NCI-H187 treated with DMSO at 0.1 percent for 48 hours (cell line): ENCODE results near the gene COL4A2.
"Not testable (repeated sequence)": the region's sequence is repeated elsewhere in the genome, so short reads cannot be mapped to it uniquely, and the experiment has no call there.

Source experiments
- DNase-seq: peaks from one replicate; lab custom pipeline; 2025; lab: John Stamatoyannopoulos, UW

COL4A2 gene

DNA sequence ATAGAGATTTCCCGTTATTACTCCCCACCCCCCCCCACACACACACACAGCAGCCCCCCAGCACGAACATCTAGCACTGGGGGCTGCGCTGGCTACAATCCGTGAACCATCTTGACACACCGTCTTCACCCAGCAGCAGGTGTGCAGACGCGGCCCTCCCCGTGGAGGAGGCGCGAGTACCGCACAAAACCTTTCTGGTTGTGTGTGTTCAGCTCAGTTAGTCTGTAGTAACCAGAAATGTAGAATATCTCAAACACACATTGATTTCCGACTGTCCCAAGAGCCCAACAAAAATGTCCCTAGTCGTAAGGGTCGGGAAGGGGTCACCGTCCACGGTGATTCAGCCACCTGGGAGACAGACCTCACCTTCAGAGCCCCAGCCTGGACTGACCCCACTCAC, 131.7 kb downstream of the COL4A2 start:
- DNase-seq, result no peak

DNA sequence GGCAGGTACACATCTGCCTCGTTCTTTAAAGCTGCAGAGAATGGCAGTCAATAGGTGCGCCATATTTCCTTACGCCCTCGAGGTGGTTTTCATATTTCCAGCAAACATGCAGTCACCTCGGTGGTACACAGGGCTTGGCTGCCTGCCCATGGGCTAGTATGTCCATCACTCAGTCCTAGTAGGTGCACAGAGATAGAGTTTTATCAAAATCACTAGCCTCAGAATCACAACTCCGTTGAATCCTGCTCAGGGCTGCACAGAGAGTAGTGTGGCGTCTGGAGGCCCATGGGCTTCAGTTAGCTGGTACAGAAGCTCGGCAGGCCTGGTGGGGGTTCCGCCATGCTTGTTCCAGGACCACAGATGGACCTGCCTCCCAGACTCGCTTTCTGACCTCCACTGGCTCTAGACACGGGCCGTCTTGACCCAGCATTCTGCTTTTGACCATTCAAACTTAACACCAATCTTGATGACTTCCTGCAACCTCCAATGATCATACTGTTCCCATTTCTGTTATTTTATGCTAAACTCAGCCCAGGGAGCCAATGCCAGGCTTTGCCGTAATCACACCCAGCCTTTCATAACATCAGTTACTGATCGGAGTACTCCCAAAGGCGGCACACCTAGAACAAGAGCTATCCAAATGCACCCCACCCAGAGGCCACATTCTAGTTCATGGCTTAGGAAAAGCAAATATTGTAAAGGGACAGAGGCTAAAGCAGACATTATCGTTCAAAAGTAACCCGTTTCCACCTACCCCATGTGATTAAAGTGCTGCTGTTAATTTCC, 134.1 kb downstream of the COL4A2 start:
- no peak for DNase-seq

DNA sequence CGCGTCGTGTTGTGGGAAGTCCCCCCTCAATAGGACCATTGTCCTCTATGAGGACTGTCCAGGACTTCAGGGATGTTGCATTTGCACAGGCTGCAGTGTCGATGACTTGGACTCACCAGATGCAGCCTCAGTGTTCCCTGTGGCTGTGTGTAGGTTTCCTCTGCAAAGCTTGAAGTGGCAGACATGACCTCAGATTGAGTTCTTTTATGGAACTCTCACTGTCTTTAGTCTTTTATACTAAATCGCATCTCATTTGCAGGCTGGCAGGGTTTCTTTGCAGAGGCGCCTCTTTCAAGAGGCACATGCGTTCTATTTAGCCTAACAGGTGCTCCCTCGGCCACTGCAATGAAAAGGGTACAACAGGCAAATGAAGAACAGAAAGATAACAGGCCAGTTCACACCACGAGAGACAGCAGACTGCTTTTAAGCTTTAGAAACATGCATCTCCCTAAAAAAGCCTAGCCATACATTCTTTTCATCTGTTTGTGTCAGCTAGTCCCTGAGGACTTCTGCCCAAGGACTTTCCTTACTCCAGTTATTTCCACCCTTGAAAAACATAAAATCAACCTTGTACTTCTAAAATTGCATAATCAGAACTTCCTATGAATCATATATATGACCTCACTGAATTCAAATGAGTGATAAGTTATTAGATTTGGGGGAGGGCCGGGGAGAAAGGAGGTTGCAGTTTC, 136.0 kb downstream of the COL4A2 start:
- no peak for DNase-seq

DNA sequence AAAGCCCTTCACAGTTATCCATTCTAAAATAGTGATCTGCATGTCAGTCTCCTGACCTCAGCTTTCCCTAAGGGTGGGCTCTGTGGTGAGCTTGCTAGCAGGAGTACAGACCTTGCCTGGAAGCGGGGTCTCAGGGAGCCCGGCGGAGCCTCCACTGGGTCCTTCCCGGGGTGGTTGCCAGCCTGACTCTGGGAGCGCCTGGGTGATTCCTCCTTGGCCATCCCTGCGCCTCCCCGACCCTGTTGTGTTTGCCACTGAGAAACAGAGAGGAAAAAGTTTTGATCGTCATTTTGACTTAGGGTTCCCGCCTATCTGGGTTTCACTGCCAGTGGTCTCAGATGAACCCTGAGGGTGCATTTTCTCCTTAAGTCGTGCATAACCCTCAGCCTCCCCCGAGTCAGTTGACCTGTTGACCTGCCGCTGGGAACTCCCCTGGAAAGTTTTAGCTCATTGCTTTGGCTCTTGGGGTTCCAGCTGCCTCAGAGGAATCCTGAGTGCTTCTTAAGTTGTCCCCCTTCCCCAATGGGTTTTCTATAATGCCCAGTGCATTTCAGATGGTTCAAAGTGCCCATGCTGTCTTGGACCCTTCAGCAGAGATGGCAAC, 136.6 kb downstream of the COL4A2 start:
- DNase-seq, result no peak

GRCh38 chr13:110444226-110444653, 137.2 kb downstream of the COL4A2 start:
- DNase-seq, result no peak

DNA sequence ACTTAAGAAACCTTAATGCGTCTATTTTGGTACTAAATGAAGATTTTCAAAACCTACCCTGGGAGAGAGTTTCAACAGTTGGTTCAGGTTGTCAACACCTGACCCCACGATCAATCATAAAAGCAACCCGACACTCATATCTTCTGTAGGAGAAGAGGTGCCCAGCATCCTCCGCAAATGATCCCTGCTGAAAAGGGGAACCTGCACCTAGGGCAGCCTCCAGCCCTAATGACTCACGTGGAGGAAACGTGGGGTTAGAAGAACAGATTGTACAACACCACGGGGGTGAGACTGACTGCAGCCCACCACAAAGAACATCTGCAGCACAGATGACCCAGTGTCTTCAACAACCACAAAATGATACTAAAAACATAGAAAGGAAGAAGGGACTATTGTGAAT, 138.1 kb downstream of the COL4A2 start:
- no peak for DNase-seq

GRCh38 chr13:110445722-110446574, 138.9 kb downstream of the COL4A2 start:
- DNase-seq, result no peak

DNA sequence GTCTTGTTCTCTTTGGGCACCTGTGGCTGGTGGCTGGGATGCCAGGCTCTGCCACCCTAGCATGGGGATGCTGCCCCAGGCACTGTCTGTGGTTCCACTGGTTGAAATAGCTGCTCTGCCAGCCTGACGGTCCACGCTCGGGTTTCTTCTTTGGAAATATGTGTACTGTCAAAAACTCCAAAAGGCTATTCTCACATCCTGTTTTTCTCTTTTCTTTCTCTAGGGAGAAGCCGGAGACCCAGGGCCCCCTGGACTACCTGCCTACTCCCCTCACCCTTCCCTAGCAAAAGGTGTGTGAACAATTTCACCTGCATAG, 139.4 kb downstream of the COL4A2 start:
- no peak for DNase-seq

DNA sequence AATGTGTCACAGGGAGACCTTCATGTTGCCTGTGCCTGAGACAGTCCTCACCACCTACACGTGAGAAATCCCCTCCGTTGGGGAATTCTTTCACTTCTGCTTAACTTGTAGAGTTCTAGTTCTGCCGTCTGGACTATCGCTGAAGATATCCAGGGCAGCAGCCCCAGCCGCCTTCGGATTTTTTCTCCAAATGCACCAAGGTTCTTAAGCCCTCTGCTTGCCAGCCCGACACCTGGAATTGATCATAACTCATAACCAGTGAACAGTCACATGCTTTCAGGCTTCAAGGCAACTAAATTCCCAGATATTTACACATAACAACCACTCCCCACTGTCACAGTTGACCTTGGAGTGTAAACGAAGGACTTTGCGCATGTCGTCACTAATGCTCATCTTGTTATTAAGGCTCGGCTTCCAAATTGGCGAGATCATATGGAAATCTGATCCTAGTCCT, 140.0 kb downstream of the COL4A2 start:
- DNase-seq, result no peak

- DNase-seq, result no peak
These were observed 140.7 kb downstream of the COL4A2 start for GRCh38 chr13:110447801-110448200.

- no peak for DNase-seq
These were observed 141.1 kb downstream of the COL4A2 start for GRCh38 chr13:110448230-110448629.

GRCh38 chr13:110448677-110449076, 141.6 kb downstream of the COL4A2 start:
- no peak for DNase-seq

GRCh38 chr13:110449219-110450015, 142.3 kb downstream of the COL4A2 start:
- no peak for DNase-seq

DNA sequence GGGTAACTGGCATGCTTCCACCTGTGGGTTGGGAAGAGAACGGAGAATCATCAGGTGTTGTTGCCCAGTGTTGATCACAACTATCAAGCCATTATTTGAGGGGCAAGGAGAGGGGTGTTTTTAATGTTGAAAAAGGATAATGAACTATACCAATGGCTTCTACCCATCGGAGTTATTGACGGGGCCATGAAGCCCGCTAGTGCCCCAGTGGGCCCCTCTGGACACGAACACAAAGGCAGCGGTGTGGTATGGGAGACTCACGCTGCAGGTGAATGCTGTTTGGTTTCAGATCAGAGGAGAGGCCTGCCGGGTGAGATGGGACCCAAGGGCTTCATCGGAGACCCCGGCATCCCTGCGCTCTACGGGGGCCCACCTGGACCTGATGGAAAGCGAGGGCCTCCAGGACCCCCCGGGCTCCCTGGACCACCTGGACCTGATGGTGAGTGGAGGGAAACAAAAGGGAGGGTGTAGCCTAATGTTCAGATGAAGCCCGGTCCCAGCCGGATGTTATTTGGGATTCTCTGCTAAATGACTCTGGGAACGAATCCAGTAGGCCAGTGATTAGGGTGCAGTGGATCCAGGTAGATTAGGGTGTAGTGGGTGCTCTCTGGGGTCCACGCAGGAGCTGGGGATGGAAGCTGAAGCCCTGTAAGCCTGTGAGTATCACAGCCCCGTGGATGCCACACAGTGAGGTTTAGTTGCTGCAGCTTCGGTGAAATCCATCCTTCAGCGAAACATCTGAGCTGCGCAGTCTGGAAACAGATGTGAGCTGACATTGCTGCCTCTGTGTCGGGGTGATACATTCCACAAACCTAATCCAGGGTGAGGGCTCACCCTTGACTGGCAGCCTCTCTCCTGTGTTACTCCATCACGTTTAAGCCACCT, 143.2 kb downstream of the COL4A2 start:
- no peak for DNase-seq

- no peak for DNase-seq
These were observed 144.1 kb downstream of the COL4A2 start for GRCh38 chr13:110450941-110451730.

DNA sequence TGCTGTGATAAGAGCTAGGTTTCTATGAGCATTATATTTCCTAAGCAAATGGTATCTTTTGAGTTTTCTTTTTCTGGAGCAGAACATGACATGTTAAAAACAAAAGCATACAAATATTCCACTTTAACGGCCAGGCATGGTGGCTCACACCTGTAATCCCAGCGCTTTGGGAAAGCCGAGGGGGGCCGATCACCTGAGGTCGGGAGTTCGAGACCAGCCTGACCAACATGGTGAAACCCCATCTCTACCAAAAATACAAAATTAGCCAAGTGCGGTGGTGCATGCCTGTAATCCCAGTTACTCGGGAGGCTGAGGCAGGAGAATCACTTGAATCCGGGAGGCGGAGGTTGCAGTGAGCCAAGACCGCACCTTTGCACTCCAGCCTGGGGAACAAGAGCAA, 146.0 kb downstream of the COL4A2 start:
- DNase-seq, result not testable (repeated sequence)

- no peak for DNase-seq
These were observed 146.7 kb downstream of the COL4A2 start for GRCh38 chr13:110453797-110454196.

- no peak for DNase-seq
These were observed 147.3 kb downstream of the COL4A2 start for GRCh38 chr13:110454227-110454859.

GRCh38 chr13:110454956-110455355, 147.9 kb downstream of the COL4A2 start:
- DNase-seq, result no peak
